RWPE2 (cell line): Measurements from ENCODE around the gene SLC17A7.
A peak's percentile ranks its signal among the peaks of the same experiment; 100 is the strongest.

Source experiments
- ATAC-seq: fragments of 200-7000 bp; cut with Tn5 transposase; 3 replicates; pipeline ENCODE4 v1.9.1; 2021; ENCODE audit warnings: low read depth
- DNase-seq: peaks from one replicate; pipeline ENCODE4 v3.0.0-alpha.2; 2020; ENCODE audit warnings: low spot score
- H3K27ac ChIP-seq: fragments of 450-650 bp; 2 replicates; pipeline ENCODE4 v1.5.1; 2017; ENCODE audit warnings: mild to moderate bottlenecking; ENCODE audit not compliant: poor library complexity, severe bottlenecking
- H3K27me3 ChIP-seq: fragments of 250-450 bp; sonication (Bioruptor Pico); 2 replicates; pipeline ENCODE4 v1.5.1; 2021; ENCODE audit warnings: mild to moderate bottlenecking, moderate library complexity; ENCODE audit not compliant: insufficient read depth, poor library complexity, severe bottlenecking
- H3K36me3 ChIP-seq: fragments of 250-450 bp; sonication (Bioruptor Pico); 2 replicates; pipeline ENCODE4 v1.5.1; 2020; ENCODE audit warnings: low read depth, mild to moderate bottlenecking, moderate library complexity
- H3K4me1 ChIP-seq: fragments of 250-450 bp; sonication (Bioruptor Pico); 2 replicates; pipeline ENCODE4 v1.5.1; 2021; ENCODE audit warnings: mild to moderate bottlenecking, moderate library complexity; ENCODE audit not compliant: insufficient read depth, poor library complexity, severe bottlenecking
- H3K4me3 ChIP-seq: fragments of 250-450 bp; sonication (Bioruptor Pico); 2 replicates; pipeline ENCODE4 v1.5.1; 2021; ENCODE audit warnings: mild to moderate bottlenecking, moderate library complexity; ENCODE audit not compliant: severe bottlenecking
- H3K9me3 ChIP-seq: fragments of 250-450 bp; sonication (Bioruptor Pico); 2 replicates; pipeline ENCODE4 v1.5.1; 2021; ENCODE audit warnings: mild to moderate bottlenecking, moderate library complexity; ENCODE audit not compliant: severe bottlenecking
- TF ChIP-seq, protein P1 (sequence below): fragments of 450-650 bp; IDR thresholded peaks from one replicate; pipeline ENCODE4 v1.5.1; 2017; ENCODE audit warnings: mild to moderate bottlenecking, moderate library complexity; ENCODE audit not compliant: poor library complexity, severe bottlenecking

Gene SLC17A7

DNA sequence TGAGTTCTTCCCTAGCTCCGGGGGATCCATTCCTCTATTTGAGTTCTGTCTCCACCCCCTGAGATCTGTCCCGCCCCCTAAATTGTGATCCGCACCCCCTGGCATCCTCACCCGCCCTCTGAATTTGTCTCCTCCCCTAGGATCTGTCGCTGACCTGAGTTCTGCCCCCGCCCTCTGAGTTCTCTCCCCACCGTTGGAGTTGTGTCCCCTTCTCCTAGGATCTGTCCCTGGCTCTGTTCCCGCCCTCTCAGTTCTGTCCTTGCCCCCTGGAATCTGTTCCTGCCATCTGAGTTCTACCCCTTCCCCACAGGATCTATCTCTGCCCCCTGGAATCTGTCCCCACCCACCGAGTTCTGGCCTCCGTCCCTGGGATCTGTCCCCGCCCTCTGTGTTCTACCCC, 1.0 kb upstream of the SLC17A7 start:
- no peak for DNase-seq
- H3K4me3 ChIP-seq = peak overlapping the region; percentile 12
- H3K9me3 ChIP-seq = no peaks in the 10 kb centered on the region
- H3K4me1 ChIP-seq = no peaks in the 10 kb centered on the region
- ATAC-seq = no peak
- H3K27ac ChIP-seq = no peak overlapping the region
- H3K27me3 ChIP-seq = peaks cover 50% of the 10 kb centered on the region
- peaks cover 8% of the 10 kb centered on the region; the same call in 1 of the 2 replicates for H3K36me3 ChIP-seq
- TF ChIP-seq, protein P1, sequence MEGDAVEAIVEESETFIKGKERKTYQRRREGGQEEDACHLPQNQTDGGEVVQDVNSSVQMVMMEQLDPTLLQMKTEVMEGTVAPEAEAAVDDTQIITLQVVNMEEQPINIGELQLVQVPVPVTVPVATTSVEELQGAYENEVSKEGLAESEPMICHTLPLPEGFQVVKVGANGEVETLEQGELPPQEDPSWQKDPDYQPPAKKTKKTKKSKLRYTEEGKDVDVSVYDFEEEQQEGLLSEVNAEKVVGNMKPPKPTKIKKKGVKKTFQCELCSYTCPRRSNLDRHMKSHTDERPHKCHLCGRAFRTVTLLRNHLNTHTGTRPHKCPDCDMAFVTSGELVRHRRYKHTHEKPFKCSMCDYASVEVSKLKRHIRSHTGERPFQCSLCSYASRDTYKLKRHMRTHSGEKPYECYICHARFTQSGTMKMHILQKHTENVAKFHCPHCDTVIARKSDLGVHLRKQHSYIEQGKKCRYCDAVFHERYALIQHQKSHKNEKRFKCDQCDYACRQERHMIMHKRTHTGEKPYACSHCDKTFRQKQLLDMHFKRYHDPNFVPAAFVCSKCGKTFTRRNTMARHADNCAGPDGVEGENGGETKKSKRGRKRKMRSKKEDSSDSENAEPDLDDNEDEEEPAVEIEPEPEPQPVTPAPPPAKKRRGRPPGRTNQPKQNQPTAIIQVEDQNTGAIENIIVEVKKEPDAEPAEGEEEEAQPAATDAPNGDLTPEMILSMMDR = no peak

GRCh38 chr19:49441960-49442350, 628 bp upstream of the SLC17A7 start:
- TF ChIP-seq, protein P1 = no peak
- Histone ChIP-seq H3K27me3 (peaks cover 54% of the 10 kb centered on the region), H3K27ac (no peak overlapping the region), H3K36me3 (peaks cover 8% of the 10 kb centered on the region; the same call in 1 of the 2 replicates), H3K4me1 (no peaks in the 10 kb centered on the region), H3K9me3 (no peaks in the 10 kb centered on the region), H3K4me3 (no peak overlapping the region)
- DNase-seq (no peak), ATAC-seq (no peak)

GRCh38 chr19:49440439-49441209, 703 bp downstream of the SLC17A7 start:
- Histone ChIP-seq H3K36me3 (no peaks in the 10 kb centered on the region), H3K4me3 (peak overlapping the region; percentile 17), H3K9me3 (no peaks in the 10 kb centered on the region), H3K27me3 (peaks cover 67% of the 10 kb centered on the region), H3K4me1 (no peaks in the 10 kb centered on the region), H3K27ac (no peak overlapping the region)
- DNase-seq (no peak), ATAC-seq (no peak)
- TF ChIP-seq, protein P1 = no peak

DNA sequence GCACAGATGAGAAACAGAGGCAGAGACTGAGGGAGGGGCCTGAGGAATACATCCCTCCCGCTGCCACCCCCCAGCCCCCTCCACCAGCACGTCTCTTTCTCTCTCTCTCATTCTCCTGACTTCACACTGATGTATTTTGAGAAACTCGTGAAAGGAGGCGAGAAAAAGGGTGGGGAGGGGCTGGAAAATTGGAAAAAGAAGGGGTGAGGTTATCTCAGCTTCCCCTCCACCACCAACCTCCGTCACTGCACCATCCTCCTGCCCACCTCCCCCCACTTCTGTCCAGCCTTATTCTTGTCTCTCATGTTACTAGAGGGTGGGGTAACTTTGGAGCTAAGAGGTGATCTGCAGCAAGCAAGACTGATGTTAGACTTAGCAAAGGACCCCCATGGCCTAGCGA, 1.5 kb downstream of the SLC17A7 start:
- ATAC-seq (no peak), DNase-seq (no peak)

DNA sequence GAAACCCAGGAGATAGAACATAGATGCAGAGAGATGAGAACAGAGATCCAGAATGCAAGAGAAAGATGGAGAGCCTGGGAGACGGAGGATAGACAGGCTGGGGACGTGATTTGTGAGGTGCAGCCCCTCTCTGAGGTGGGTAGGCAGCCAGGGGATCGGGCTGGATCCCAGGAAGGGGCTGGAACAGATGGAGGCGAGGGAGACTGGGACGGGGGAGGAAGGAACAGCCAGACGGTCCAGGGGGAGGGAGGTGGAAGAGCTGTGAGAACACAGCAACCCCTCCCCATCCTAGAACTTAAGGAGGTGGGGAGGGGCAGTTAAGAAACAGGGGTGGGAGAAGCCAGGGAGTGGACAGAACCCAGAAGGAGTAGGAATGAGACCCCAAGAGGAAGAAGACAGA, 3.1 kb downstream of the SLC17A7 start:
- no peaks in the 10 kb centered on the region for H3K4me1 ChIP-seq
- no peak overlapping the region for H3K4me3 ChIP-seq
- ATAC-seq (no peak), DNase-seq (no peak)
- no peak overlapping the region for H3K27ac ChIP-seq
- no peaks in the 10 kb centered on the region for H3K9me3 ChIP-seq
- no peaks in the 10 kb centered on the region for H3K36me3 ChIP-seq
- TF ChIP-seq, protein P1 = no peak
- H3K27me3 ChIP-seq = peaks cover 87% of the 10 kb centered on the region

More for the DNA sequence above, 1.5 kb downstream of the SLC17A7 start:
- H3K9me3 ChIP-seq = no peaks in the 10 kb centered on the region
- TF ChIP-seq, protein P1 = no peak
- H3K27ac ChIP-seq = no peak overlapping the region
- H3K36me3 ChIP-seq = no peaks in the 10 kb centered on the region
- no peaks in the 10 kb centered on the region for H3K4me1 ChIP-seq
- no peak overlapping the region for H3K4me3 ChIP-seq
- H3K27me3 ChIP-seq = peaks cover 75% of the 10 kb centered on the region
